Measurements from ENCODE around the gene ADRA1B.

ADRA1B gene

GRCh38 chr5:159888860-159889259 lies 27.4 kb upstream of the ADRA1B start:
- H3K79me2 ChIP-seq (ENCODE audit: insufficient read depth, low read length), result no peaks in the 10 kb centered on the region
- TF ChIP-seq EZH2phosphoT487 (conservative IDR thresholded peaks at IDR 0.05; ENCODE audit: low read length) (no peak), CTCF (IDR thresholded peaks at IDR 0.05; ENCODE audit: insufficient read depth, low read length, poor library complexity, severe bottlenecking) (no peak)

GRCh38 chr5:159890141-159890540 lies 26.1 kb upstream of the ADRA1B start:
- no peaks in the 10 kb centered on the region for H3K9me3 ChIP-seq (ENCODE audit: insufficient read depth, low read length)
- no peak overlapping the region for H3K9ac ChIP-seq (ENCODE audit: low read length)
- no peaks in the 10 kb centered on the region for H4K20me1 ChIP-seq (ENCODE audit: low read depth, low read length)
- no peak overlapping the region for H3K27ac ChIP-seq (ENCODE audit: low read depth, low read length)
- H3K79me2 ChIP-seq (ENCODE audit: insufficient read depth, low read length), result no peaks in the 10 kb centered on the region
- no peaks in the 10 kb centered on the region for H3K27me3 ChIP-seq (ENCODE audit: low read length)
- H3K36me3 ChIP-seq (ENCODE audit: low read length), result no peaks in the 10 kb centered on the region
- no peak overlapping the region for H3K4me2 ChIP-seq (ENCODE audit: low read depth, low read length, poor library complexity, severe bottlenecking)
- H3K4me3 ChIP-seq (ENCODE audit: insufficient read depth, low read length, poor library complexity, severe bottlenecking), result no peak overlapping the region
- TF ChIP-seq EZH2phosphoT487 (conservative IDR thresholded peaks at IDR 0.05; ENCODE audit: low read length) (no peak), CTCF (IDR thresholded peaks at IDR 0.05; ENCODE audit: insufficient read depth, low read length, poor library complexity, severe bottlenecking) (no peak)
- no peaks in the 10 kb centered on the region for H3F3A ChIP-seq (ENCODE audit: insufficient read depth)
- no peaks in the 10 kb centered on the region for H3K9me2 ChIP-seq (replicated peaks; ENCODE audit: insufficient read depth, low read length)
- no peak overlapping the region for H2AFZ ChIP-seq (ENCODE audit: low read depth, low read length, severe bottlenecking)

More at GRCh38 chr5:159888860-159889259, 27.4 kb upstream of the ADRA1B start:
- Histone ChIP-seq H2AFZ (ENCODE audit: low read depth, low read length, severe bottlenecking) (no peak overlapping the region), H4K20me1 (ENCODE audit: low read depth, low read length) (no peaks in the 10 kb centered on the region), H3K9me3 (ENCODE audit: insufficient read depth, low read length) (no peaks in the 10 kb centered on the region), H3K27ac (ENCODE audit: low read depth, low read length) (no peak overlapping the region), H3K9ac (ENCODE audit: low read length) (no peak overlapping the region), H3K9me2 (replicated peaks; ENCODE audit: insufficient read depth, low read length) (no peaks in the 10 kb centered on the region), H3F3A (ENCODE audit: insufficient read depth) (no peaks in the 10 kb centered on the region), H3K4me3 (ENCODE audit: insufficient read depth, low read length, poor library complexity, severe bottlenecking) (no peak overlapping the region), H3K4me2 (ENCODE audit: low read depth, low read length, poor library complexity, severe bottlenecking) (no peak overlapping the region), H3K27me3 (ENCODE audit: low read length) (no peaks in the 10 kb centered on the region), H3K36me3 (ENCODE audit: low read length) (no peaks in the 10 kb centered on the region)

DNA sequence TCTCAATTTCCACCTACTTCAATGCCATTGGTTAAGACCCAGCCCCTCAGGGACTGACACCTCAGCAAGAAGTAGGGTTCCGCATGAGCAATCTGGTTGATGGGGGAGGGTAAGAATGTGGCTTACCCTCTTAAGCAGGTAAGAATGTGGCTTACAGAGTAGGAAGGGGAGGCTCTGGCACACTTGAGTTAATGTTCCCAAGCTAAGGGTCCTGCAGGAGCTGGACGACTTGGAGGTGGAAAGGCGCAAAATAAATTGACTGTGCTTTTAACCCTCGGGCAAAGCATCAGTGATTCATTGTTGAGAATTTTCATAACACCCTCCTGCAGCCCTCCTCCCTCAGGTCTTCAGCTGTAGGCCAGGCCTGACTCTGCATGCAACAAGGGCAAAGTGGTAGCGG lies 24.9 kb upstream of the ADRA1B start:
- no peaks in the 10 kb centered on the region for H4K20me1 ChIP-seq (ENCODE audit: low read depth, low read length)
- TF ChIP-seq CTCF (IDR thresholded peaks at IDR 0.05; ENCODE audit: insufficient read depth, low read length, poor library complexity, severe bottlenecking), result no peak
- TF ChIP-seq EZH2phosphoT487 (conservative IDR thresholded peaks at IDR 0.05; ENCODE audit: low read length), result no peak
- H3K79me2 ChIP-seq (ENCODE audit: insufficient read depth, low read length), result no peaks in the 10 kb centered on the region
- no peak overlapping the region for H3K9ac ChIP-seq (ENCODE audit: low read length)
- no peaks in the 10 kb centered on the region for H3K27me3 ChIP-seq (ENCODE audit: low read length)
- H3F3A ChIP-seq (ENCODE audit: insufficient read depth), result no peaks in the 10 kb centered on the region
- no peak overlapping the region for H3K27ac ChIP-seq (ENCODE audit: low read depth, low read length)
- H3K4me3 ChIP-seq (ENCODE audit: insufficient read depth, low read length, poor library complexity, severe bottlenecking), result no peak overlapping the region
- no peaks in the 10 kb centered on the region for H3K9me2 ChIP-seq (replicated peaks; ENCODE audit: insufficient read depth, low read length)
- H3K9me3 ChIP-seq (ENCODE audit: insufficient read depth, low read length), result no peaks in the 10 kb centered on the region
- H3K36me3 ChIP-seq (ENCODE audit: low read length), result no peaks in the 10 kb centered on the region
- no peak overlapping the region for H3K4me2 ChIP-seq (ENCODE audit: low read depth, low read length, poor library complexity, severe bottlenecking)
- H2AFZ ChIP-seq (ENCODE audit: low read depth, low read length, severe bottlenecking), result no peak overlapping the region

Data from SU-DHL-6 (cell line).